ENCODE results near the gene VSTM5.

The VSTM5 gene

GRCh38 chr11:93829598-93829997 lies 20.8 kb downstream of the VSTM5 start:
- no peaks in the 10 kb centered on the region for H3K9me3 Mint-ChIP-seq (ENCODE audit: low read depth)

GRCh38 chr11:93827363-93827762 lies 23.1 kb downstream of the VSTM5 start:
- Mint-ChIP-seq H3K27me3 (no peaks in the 10 kb centered on the region), H3K4me1 (ENCODE audit: low read depth) (no peaks in the 10 kb centered on the region), H3K4me3 (no peak overlapping the region), H3K9me3 (ENCODE audit: low read depth) (no peaks in the 10 kb centered on the region), H3K27ac (no peak overlapping the region), H3K36me3 (no peaks in the 10 kb centered on the region)

More at GRCh38 chr11:93829598-93829997, 20.8 kb downstream of the VSTM5 start:
- H3K4me1 Mint-ChIP-seq (ENCODE audit: low read depth) = no peaks in the 10 kb centered on the region
- H3K27me3 Mint-ChIP-seq = no peaks in the 10 kb centered on the region
- H3K36me3 Mint-ChIP-seq = no peaks in the 10 kb centered on the region
- no peak overlapping the region for H3K4me3 Mint-ChIP-seq
- H3K27ac Mint-ChIP-seq = no peak overlapping the region

GRCh38 chr11:93823210-93823609 lies 27.2 kb downstream of the VSTM5 start:
- H3K9me3 Mint-ChIP-seq (ENCODE audit: low read depth) = no peaks in the 10 kb centered on the region
- no peaks in the 10 kb centered on the region for H3K27me3 Mint-ChIP-seq
- H3K27ac Mint-ChIP-seq = no peak overlapping the region
- H3K36me3 Mint-ChIP-seq = peaks cover 3% of the 10 kb centered on the region
- no peaks in the 10 kb centered on the region for H3K4me1 Mint-ChIP-seq (ENCODE audit: low read depth)
- no peak overlapping the region for H3K4me3 Mint-ChIP-seq

- no peaks in the 10 kb centered on the region for H3K4me1 Mint-ChIP-seq (ENCODE audit: low read depth)
- H3K36me3 Mint-ChIP-seq = peaks cover 3% of the 10 kb centered on the region
- H3K27me3 Mint-ChIP-seq = no peaks in the 10 kb centered on the region
- no peak overlapping the region for H3K27ac Mint-ChIP-seq
- no peak overlapping the region for H3K4me3 Mint-ChIP-seq
- no peaks in the 10 kb centered on the region for H3K9me3 Mint-ChIP-seq (ENCODE audit: low read depth)
Measured at GRCh38 chr11:93822359-93822758, 28.1 kb downstream of the VSTM5 start.

GRCh38 chr11:93821617-93822016 lies 28.8 kb downstream of the VSTM5 start:
- H3K9me3 Mint-ChIP-seq (ENCODE audit: low read depth) = no peaks in the 10 kb centered on the region
- no peaks in the 10 kb centered on the region for H3K27me3 Mint-ChIP-seq
- H3K27ac Mint-ChIP-seq = no peak overlapping the region
- H3K4me3 Mint-ChIP-seq = no peak overlapping the region
- H3K4me1 Mint-ChIP-seq (ENCODE audit: low read depth) = no peaks in the 10 kb centered on the region
- peaks cover 3% of the 10 kb centered on the region for H3K36me3 Mint-ChIP-seq

- Mint-ChIP-seq H3K4me1 (ENCODE audit: low read depth) (no peaks in the 10 kb centered on the region), H3K27ac (no peak overlapping the region), H3K36me3 (peaks cover 6% of the 10 kb centered on the region), H3K27me3 (no peaks in the 10 kb centered on the region), H3K9me3 (ENCODE audit: low read depth) (no peaks in the 10 kb centered on the region), H3K4me3 (no peak overlapping the region)
Measured at GRCh38 chr11:93820847-93821246, 29.6 kb downstream of the VSTM5 start.

- no peaks in the 10 kb centered on the region for H3K4me1 Mint-ChIP-seq (ENCODE audit: low read depth)
- no peak overlapping the region for H3K4me3 Mint-ChIP-seq
- H3K9me3 Mint-ChIP-seq (ENCODE audit: low read depth) = no peaks in the 10 kb centered on the region
- H3K27ac Mint-ChIP-seq = no peak overlapping the region
- peaks cover 8% of the 10 kb centered on the region for H3K36me3 Mint-ChIP-seq
- H3K27me3 Mint-ChIP-seq = no peaks in the 10 kb centered on the region
Measured at GRCh38 chr11:93819966-93820695, 30.3 kb downstream of the VSTM5 start.

GRCh38 chr11:93817426-93818348 lies 32.7 kb downstream of the VSTM5 start:
- no peak overlapping the region for H3K27ac Mint-ChIP-seq

GRCh38 chr11:93814966-93815633 lies 35.3 kb downstream of the VSTM5 start:
- Mint-ChIP-seq H3K36me3 (peaks cover 10% of the 10 kb centered on the region), H3K27me3 (no peaks in the 10 kb centered on the region), H3K9me3 (ENCODE audit: low read depth) (no peaks in the 10 kb centered on the region), H3K4me1 (ENCODE audit: low read depth) (no peaks in the 10 kb centered on the region), H3K4me3 (no peak overlapping the region), H3K27ac (no peak overlapping the region)

More at GRCh38 chr11:93817426-93818348, 32.7 kb downstream of the VSTM5 start:
- Mint-ChIP-seq H3K4me1 (ENCODE audit: low read depth) (no peaks in the 10 kb centered on the region), H3K36me3 (peaks cover 8% of the 10 kb centered on the region), H3K9me3 (ENCODE audit: low read depth) (no peaks in the 10 kb centered on the region), H3K4me3 (no peak overlapping the region), H3K27me3 (no peaks in the 10 kb centered on the region)

GRCh38 chr11:93813974-93814373 lies 36.4 kb downstream of the VSTM5 start:
- no peak overlapping the region for H3K27ac Mint-ChIP-seq
- peaks cover 9% of the 10 kb centered on the region for H3K36me3 Mint-ChIP-seq

GRCh38 chr11:93807980-93808379 lies 42.4 kb downstream of the VSTM5 start:
- H3K4me3 Mint-ChIP-seq = no peak overlapping the region
- peaks cover 2% of the 10 kb centered on the region for H3K36me3 Mint-ChIP-seq
- H3K27ac Mint-ChIP-seq = no peak overlapping the region
- H3K4me1 Mint-ChIP-seq (ENCODE audit: low read depth) = peaks cover 1% of the 10 kb centered on the region
- no peaks in the 10 kb centered on the region for H3K27me3 Mint-ChIP-seq
- H3K9me3 Mint-ChIP-seq (ENCODE audit: low read depth) = no peaks in the 10 kb centered on the region

More at GRCh38 chr11:93813974-93814373, 36.4 kb downstream of the VSTM5 start:
- H3K4me3 Mint-ChIP-seq = no peak overlapping the region
- no peaks in the 10 kb centered on the region for H3K9me3 Mint-ChIP-seq (ENCODE audit: low read depth)
- H3K4me1 Mint-ChIP-seq (ENCODE audit: low read depth) = no peaks in the 10 kb centered on the region
- no peaks in the 10 kb centered on the region for H3K27me3 Mint-ChIP-seq

GRCh38 chr11:93804879-93805278 lies 45.5 kb downstream of the VSTM5 start:
- H3K4me1 Mint-ChIP-seq (ENCODE audit: low read depth) = peaks cover 4% of the 10 kb centered on the region
- no peaks in the 10 kb centered on the region for H3K27me3 Mint-ChIP-seq
- H3K36me3 Mint-ChIP-seq = no peaks in the 10 kb centered on the region
- H3K27ac Mint-ChIP-seq = peak overlapping the region; percentile 23
- no peaks in the 10 kb centered on the region for H3K9me3 Mint-ChIP-seq (ENCODE audit: low read depth)
- no peak overlapping the region for H3K4me3 Mint-ChIP-seq

GRCh38 chr11:93801366-93801765 lies 49.1 kb downstream of the VSTM5 start:
- peaks cover 4% of the 10 kb centered on the region for H3K36me3 Mint-ChIP-seq
- H3K27ac Mint-ChIP-seq = peak overlapping the region; percentile 30
- H3K4me3 Mint-ChIP-seq = no peak overlapping the region

GRCh38 chr11:93796441-93797231 lies 53.8 kb downstream of the VSTM5 start:
- no peak overlapping the region for H3K27ac Mint-ChIP-seq

More at GRCh38 chr11:93801366-93801765, 49.1 kb downstream of the VSTM5 start:
- H3K4me1 Mint-ChIP-seq (ENCODE audit: low read depth) = peaks cover 6% of the 10 kb centered on the region
- H3K27me3 Mint-ChIP-seq = no peaks in the 10 kb centered on the region
- no peaks in the 10 kb centered on the region for H3K9me3 Mint-ChIP-seq (ENCODE audit: low read depth)

More at GRCh38 chr11:93796441-93797231, 53.8 kb downstream of the VSTM5 start:
- H3K9me3 Mint-ChIP-seq (ENCODE audit: low read depth) = no peaks in the 10 kb centered on the region
- H3K4me1 Mint-ChIP-seq (ENCODE audit: low read depth) = peaks cover 7% of the 10 kb centered on the region
- no peaks in the 10 kb centered on the region for H3K27me3 Mint-ChIP-seq
- no peak overlapping the region for H3K4me3 Mint-ChIP-seq
- H3K36me3 Mint-ChIP-seq = peaks cover 7% of the 10 kb centered on the region
